OCI-M2 (cell line): ENCODE measurements around the gene LRRC71.
"Not testable (repeated sequence)": the region's sequence is repeated elsewhere in the genome, so short reads cannot be mapped to it uniquely, and the experiment has no call there.

ENCODE experiments used
- DNase-seq: peaks from one replicate; lab custom pipeline; 2025; ENCODE audit not compliant: unreplicated experiment; lab: John Stamatoyannopoulos, UW

Gene LRRC71

DNA sequence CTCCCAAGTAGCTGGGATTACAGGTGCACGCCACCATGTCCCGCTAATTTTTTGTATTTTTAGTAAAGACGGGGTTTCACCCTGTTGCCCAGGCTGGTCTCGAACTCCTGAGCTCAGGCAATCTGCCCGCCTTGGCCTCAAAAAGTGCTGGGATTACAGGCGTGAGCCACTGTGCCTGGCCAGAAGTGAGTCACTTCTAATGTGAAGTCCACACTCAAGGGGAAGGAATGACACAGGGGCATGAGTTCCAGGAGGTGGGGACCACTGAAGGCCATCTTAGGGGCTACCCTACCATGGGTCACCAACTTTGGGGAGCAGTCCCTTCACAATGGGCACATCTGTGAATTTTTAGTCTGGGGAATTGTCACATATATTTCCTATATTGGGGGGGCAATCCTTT lies 6.3 kb downstream of the LRRC71 start:
- not testable (repeated sequence) for DNase-seq

DNA sequence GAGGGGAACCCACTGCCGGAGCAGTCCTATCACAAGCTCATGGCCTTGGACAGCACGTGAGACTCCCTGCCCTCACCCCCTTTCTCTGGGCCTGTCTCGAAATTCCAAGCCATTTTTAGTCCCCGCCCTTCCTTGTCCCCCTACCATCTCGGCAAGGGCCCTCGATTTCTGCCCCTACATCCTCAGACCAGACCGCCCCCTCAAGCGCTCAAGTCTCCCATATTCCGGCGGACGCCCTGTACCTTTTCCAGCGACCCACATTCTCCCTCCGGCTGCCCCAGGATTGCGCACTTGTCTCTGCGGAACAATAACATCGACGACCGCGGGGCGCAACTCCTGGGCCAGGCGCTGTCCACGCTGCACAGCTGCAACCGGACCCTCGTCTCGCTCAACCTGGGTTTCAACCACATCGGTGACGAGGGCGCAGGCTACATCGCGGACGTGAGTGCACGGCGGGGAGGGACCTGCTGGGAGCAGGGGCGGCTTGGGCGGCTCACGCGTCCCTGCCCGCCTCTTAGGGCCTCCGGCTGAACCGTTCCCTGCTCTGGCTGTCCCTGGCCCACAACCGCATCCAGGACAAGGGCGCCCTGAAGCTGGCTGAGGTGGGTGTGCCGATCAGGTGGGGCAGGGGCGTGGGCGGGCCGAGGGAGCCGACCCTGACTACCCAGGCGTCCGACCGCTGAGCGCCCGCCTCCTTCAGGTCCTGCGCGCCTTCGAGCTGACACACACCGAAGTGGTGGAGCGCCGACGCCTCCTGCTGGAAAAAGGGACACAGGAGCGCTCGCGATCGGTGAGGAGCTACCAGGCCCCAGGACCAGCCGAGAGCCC lies 7.0 kb downstream of the LRRC71 start:
- no peak for DNase-seq

DNA sequence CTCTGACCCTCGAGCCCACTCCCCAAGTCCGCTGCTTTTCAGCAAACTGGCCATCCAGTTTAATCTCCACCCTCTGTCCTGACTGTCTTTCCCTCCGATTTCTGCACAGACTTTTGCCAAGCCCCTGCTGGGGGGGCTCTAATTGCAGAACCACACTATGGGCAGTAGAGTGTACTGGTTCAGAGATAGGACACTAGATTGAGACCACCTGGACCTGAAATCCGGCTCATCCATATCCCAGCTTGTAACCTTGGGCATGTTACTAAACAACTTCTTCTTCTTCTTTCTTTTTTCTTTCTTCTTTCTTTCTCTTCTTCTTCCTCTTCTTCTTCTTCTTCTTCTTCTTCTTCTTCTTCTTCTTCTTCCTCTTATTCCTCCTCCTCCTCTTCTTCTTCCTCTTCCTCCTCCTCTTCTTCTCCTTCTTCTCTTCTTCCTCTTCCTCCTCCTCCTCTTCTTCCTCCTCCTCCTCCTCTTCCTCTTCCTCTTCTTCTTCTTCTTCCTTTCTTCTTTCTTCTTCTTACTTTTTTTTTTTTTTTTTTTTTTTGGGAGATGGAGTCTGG lies 7.7 kb downstream of the LRRC71 start:
- DNase-seq, result no peak

DNA sequence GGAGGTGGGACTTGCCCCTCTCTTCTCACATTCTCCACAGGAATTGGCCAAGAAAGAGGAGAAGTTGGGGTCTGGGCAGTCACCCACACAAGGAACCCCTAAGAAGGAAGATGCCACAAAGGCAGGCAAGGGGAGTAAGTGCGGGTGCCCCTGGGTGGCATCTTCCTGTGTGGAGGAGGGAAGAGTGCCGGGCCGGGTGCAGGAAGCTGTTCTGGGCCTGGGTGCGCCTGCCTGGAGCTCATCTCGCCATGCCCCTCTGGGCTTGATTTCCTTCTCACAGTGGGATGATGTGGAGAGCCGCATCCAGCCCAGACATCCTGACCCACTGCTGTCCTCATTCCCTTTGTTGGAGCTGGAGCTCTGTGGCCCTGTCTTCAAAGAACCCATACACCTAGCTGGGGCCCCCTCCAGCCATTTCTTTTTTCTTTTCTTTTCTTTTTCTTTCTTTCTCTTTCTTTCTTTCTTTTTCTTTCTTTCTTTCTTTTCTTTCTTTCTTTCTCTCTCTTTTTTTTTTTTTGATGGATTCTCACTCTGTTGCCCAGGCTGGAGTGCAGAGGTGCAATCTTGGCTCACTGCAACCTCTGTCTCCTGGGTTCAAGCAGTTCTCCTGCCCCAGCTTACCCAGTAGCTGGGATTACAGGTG lies 9.3 kb downstream of the LRRC71 start:
- no peak for DNase-seq

DNA sequence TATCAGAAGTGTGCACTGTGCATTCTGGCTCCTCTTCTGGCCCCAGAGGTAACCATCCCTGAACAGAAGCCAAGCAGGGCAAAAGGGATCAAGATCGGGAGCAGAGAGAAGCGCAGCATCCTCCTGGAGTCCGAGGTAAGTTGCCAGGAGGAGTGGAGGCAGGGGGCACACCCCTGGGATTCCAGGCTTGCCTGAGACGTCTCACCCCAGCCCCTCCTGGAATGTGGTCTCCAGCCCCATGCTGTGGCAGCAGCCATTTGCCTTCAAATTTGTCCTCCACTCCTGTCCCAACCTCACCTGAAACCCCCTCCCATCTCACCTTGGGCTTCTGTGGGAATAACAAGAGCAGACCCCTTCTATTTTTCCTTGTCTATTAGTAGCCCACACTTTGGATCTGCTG lies 10.1 kb downstream of the LRRC71 start:
- no peak for DNase-seq

DNA sequence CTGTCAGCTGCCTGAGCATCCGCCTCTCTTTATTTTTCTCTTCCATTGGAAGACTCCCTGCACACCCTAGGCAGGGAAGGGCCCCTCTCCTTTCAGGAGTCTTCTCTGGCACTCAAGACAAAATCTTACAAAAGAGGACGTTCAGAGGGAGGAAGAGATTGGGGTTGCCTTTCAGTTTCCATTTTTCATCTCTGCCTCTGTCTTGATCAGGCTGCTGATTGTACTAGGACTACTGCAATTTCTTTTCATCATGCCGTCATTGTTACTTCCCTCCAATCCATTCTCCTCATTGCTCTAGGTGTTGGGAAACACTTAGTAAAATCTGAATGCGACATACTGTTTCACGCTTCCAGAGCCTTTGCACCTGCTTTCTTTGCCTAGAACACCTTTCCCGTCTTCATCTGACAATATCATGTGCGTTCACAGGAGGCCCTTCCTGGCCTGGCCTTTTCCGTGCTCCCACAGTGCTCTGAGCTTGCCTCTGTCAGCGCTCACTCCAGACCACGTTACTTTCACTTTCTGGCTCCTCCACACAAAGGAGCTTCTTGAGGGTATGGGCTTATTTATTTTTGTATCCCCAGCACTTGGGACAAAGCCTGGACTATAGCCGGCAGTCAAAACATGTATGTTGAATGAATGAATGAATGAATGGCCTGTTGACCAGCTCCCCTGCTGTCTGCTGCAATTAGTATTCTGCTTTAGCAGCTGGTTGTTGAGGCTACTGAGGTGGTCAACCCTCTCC lies 10.9 kb downstream of the LRRC71 start:
- DNase-seq, result no peak

DNA sequence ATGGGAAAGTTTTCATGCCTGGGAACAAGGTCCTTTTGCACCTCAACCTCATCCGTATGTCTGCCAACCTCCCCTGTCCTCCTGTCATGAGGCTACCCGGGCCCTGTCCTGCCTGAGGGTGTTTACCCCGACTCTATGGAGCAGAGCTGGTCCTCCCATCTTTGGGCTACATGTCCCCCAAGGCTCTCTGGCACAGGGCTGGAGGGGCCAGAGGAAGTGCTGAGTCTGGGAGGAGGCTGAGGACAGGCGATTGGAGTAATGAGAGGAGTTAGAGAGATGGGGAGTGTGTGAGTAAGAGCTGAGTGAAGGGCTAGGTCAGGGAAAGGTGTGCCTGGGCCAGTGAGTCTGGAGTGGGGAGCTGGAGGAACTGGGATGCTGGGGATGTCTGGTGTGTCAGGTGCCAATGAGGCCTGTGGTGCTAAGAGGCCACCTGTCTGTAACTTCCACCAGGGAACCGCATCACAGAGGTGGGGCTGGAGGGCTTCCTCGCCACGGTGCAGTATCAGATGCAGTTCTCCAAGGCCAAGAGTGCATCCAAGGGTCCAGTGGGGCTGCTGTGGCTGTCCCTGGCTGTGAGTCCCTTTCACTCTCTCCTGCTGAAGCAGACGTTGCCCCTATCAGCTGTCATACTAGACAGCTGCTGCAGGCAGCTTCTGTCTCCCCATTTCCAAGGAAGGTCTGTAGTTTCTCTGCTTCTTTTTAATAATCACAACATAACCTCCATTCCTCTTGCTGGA lies 11.7 kb downstream of the LRRC71 start:
- no peak for DNase-seq

DNA sequence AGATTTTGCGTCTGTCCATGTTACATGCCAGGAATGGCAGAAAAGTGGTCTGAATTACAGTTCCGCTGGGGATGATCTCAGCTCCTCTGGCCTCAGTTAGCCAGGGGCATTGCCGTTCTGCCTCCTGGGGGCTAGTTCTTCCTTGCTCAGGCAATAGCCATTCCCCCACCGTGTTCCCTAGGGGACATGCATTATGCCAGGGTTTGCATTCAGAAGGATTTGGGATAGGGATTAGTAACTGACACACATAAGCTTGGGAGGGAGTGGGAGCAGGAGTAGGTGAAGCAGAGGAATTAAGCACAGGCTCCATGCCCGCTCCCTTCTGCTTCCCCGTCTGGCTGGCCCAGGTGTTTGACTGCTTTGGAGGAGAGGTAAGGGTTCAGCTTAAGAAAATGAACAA lies 12.7 kb downstream of the LRRC71 start:
- no peak for DNase-seq

DNA sequence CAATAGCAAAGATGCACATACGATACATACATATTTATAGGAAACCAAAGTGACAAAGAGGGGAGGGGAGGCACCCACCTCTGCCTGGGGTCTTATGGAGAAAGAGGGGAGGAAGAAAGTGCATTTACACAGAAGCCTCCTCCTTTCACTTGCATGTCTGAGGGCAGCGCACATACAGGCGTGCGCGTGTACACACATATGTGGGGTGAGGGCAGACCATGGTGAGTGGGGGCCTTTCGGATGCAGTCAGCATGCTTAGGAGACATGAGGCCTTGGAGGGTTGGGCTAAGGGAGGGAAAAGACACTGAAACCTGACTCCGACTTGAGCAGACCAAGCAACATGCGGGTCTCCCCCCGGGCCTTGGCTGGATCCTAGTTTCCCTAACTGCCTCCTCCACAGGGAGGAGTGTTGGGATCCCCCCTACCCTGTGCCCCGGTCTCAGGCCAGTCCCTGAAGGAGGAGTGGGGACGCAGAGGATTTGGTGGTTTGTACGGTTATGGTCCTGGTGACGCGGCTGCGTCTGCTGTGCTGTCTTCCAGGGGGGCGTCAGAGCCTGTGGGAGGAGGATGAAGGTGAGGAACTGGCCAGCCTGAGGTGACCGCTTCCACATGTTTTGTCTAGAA lies 15.2 kb downstream of the LRRC71 start:
- DNase-seq, result no peak

DNA sequence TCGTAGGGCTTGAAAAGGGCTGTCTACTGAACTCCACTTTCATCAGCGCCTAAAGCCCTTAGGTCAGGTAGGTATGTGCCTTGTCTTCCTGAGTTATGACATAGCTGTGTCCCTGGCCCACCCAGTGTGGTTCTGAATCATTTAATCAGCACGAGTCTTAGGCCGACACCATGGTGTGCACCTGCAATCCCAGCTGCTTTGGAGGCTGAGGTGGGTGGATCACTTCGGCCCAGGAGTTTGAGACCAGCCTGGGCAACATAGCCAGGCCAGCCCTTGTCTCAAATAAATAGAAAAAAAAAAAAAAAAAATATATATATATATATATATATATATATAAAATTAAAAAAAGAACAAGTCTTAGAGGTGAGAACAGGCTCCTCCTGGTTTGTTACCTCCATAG lies 15.8 kb downstream of the LRRC71 start:
- no peak for DNase-seq

DNA sequence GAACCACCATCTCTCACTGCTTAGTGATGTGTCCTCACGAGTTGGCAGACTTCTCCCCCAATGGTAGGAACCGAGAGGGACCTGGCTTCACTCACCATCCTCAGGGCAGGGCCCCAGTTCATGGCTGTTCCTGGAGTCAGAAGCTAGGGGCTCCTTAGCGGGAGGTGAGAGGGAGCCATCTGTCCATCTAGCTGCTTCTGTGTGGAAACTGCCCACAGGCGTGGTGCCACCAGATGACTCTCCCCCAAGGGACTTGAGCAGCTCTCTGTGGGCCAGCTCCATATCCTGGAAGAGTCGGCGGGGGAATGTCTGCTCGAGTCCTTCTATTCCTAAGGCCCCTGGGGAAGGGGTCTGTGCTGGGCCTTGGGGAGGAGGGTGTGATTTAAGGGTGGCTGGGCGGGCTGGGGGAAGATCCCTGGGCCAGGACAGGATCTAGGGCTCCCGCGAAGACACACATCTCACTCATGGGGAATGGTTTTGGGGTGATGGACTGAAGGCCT lies 16.3 kb downstream of the LRRC71 start:
- DNase-seq, result no peak

DNA sequence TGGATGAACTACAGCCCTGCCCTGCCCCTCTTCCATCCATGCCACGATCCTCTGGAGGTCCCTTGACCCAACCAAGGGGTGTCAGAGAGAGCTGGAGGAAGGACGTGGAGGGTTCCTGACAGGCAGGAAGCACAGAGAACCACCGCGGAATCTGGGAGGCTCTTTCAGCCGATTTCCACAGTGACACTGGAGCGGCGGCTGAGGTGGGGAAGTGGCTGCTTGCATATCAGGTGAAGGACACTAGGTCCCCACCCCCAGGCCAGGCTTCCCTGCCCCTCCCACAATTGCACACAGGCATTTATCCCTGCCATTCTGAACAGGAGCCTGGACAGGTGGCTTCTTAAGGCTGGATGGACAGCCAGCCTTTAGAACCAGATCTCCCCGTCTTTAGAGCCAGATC lies 17.5 kb downstream of the LRRC71 start:
- no peak for DNase-seq

DNA sequence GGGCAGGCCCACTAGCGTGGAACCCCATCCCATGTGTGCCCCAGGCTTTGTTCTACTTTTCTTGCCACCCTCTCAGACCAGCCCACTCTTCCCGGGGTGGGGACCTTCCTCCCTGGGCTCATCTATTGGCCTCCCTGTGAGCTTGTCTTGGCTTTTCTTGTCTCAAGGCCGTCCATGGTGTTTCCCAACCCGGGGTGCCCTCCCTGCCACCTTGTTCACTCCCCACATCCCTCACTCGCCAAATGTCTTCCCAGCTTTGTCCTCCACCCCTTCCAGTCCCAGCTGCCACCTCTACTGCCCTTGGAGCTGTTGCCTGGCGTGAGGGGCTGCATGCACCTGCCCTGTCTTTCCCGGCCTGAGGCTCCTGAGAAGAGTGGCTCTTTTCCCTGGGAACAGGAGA lies 18.4 kb downstream of the LRRC71 start:
- DNase-seq, result no peak

DNA sequence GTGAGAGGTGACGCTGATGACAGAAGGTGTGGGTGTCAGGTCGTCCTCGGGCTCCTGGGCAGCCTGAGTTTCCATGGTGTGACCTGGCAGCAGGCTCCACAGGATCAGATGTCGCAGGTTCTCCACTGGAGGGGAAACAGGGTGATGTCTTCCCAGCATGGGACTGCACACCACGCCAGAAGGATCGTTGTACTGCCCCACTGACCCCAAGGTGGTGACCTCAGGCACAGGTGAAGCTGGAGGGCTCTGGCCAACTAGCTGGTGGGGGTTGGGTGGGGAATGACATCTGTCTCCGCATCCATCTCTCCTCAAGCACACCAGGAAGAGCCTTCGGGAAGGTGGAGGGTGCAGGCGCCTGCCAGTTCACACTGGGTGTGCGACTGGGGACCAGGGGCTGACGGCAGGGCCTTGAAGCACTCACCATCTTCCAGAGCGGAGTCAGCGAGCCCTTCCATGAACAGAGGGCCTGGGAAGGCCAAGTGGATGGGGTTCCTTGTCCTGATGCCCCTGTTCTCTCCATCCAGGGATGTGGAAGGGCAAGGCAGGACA lies 19.4 kb downstream of the LRRC71 start:
- DNase-seq, result no peak

DNA sequence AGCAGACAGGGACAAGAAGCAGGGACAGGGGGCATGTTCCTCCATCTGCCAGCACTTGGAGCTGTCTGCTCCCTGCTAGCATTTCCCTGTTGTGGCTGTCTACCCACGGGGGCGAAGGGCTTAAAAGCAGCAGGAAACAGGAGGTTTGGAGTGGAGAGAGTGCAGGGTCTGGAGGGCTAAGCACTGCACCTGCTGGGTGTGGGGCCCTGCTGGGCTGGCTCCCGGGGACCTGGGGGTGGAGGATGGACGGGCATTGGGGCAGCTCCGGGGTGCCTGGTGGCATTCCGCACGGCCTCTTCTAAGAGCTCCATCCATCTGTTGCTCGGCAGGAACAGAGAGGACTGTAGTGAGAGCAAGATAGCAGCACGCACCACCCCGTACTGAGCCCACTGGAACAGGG lies 21.2 kb downstream of the LRRC71 start:
- DNase-seq, result no peak

DNA sequence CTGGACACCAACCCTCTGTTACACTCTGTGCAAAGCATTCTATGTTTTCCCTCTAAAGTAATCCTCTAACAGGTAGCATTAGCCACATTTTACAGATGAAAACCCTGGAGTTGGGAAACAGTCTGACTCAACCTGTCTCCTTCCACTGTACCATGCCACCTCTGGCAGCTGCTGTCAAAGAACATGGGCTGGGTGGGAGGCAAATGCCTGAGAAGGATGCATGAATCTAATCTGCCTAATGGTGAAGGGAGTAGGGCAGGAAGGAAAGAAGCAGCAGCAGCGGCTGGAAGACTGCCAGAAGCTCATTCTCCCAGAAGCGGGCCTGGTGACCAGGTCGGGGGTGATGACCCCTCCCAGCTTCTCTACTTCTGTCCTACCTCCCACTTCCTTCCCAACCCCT lies 21.7 kb downstream of the LRRC71 start:
- no peak for DNase-seq

DNA sequence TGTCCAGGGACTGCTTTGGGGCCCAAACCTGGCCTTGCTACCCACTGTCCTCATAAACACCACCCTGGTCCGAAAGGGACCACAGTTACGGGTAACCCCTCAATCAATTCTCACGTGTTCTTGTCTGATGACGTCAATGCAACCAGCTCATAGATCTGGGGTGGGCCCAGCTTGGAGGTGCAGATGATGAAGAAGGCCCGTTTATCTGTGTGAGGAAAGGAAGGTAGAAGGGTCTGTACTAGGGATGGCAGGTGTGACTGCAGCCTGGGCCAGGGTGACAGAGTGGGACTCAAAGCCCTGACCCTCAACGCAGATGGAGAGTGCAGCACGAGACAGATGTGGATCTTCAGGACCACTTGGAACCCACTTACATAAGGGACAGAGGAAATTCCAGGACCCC lies 22.1 kb downstream of the LRRC71 start:
- DNase-seq, result no peak

DNA sequence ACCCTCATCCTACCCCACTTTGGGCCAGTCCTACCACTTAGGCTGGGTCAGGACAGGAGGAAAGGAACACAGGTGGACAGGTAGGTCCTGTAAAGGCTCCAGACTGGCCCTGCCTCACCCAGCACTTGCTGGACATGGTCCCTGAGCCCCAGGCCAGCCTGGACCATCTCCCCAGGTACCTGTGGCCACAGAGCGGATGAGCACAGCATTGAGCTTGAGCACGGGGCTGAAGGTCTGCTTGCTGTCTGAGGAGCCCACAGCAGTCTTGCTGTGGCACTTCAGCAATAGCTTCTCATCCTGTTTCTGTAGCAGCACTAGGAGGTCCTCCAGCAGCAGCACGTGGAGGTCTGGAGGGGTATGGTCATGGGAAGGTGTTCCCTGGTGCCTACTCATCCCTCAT lies 23.3 kb downstream of the LRRC71 start:
- DNase-seq, result no peak

DNA sequence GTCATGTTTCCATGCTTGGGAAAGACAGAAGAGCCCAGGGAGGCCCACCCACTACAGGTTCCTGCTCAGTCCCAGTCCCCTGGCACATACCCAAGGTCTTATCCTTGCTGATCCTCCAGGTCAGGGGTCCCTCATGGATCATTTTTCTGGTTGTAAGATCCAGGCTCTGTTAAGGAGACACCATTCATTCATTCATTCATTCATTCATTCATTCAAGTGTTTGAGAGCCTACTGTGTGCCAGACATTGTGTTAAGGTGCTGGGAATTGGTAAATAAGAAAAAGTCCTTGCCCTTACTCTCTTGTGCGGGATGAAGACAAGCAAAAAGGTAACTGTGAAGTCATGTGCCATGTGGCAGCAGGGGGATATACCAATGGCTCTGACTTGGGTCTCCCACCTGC lies 23.8 kb downstream of the LRRC71 start:
- DNase-seq, result no peak

DNA sequence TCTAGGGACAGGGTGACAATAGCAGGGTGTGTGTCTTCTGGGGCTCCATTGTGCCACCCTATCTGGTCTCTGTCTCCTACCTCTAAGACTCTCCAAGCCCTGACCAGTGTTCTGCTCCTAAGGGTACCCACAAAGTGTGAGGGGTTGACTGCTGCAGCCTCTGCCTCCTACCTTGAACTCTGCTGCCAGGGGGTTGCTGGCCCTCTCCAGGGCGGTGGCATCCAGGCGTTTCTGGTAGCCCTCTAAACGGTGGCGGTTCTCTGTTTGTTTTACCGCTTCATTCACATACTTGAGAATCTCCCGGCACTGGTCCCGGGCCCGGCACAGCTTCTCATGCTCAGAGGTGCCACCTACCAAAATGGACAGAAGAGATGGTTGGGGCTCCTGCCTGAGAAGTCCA lies 24.4 kb downstream of the LRRC71 start:
- DNase-seq, result no peak
